Medulla oblongata (tissue), 1 donor: ENCODE data around the gene GSN.

Experiments used
- DNase-seq: peaks from one replicate; pipeline ENCODE4 v3.0.0-alpha.2; 2015; ENCODE audit errors: extremely low spot score

Gene GSN

GRCh38 chr9:121267689-121268597 lies at the start of gene GSN:
GSN (plus strand) TSS chr9:121268162; CDS start chr9:121301972, 33,810 bp downstream.
- peak; percentile 87 for DNase-seq

- no peak for DNase-seq
These were observed 49.5 kb upstream of the GSN start for GRCh38 chr9:121218357-121219027.

- no peak for DNase-seq
These were observed 48.4 kb upstream of the GSN start for GRCh38 chr9:121219530-121219929.

DNA sequence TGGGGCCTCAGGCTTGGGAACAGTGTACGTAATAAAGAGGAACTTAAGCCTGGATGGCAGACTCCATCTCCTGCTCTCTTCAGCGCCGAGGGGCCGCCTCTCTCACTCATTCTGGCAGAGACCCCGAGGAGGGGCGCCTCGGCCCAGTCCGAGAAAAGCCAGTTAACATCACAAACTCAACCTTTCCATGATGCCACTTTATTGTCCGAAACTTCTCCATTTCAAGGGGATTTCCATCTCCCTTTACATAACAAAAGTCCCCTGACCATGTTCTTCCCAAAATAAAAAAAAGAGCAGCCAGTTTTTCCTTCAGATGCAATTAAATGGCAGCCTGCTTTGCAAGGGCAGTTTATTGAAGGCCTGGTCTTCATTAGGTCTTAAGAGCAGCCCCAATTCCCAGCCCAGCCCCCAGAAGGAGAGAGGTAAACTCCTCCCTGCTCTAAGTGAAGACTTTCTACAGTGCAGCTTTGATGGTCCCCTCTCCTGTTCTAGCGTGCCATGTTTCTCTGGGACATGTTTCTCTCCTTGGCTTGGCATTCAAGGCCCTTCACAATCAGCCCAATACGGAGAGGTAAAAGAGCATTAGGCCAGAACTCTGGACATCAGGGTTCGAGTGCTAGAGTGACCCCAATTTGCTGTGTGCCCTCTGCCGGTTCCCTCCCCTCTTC lies 46.8 kb upstream of the GSN start:
- DNase-seq: peak; percentile 29

GRCh38 chr9:121221664-121222055 lies 46.3 kb upstream of the GSN start:
- DNase-seq: no peak

DNA sequence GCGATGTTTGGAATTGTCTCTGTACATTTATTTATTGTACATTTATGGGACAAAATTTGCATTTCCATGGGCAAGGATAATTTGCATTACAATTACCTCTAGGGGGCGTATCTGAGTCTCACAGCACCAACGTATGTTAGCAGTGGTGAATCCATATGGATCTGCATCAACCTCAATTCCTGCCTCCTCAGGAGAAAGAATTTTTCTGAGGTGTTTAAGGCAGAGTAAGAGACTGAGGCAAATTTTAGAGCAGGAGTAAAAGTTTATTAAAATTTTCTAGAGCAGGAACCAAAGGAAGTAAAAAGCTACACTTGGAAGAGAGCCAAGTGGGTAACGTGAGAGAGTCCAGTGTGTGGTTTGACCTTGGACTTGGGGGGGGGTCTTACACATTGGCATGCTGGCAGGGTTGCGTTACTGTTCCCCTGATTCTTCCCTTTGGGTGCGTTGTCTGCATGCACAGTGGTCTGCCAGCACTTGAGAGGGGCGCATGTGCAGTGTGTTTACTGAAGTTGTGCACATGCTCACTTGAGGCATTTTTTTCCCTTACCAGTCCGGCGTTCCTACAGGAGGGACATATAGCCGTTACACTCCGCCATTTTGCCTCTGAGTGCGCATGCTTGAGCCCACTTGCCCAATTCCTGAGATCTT lies 45.3 kb upstream of the GSN start:
- peak; percentile 69 for DNase-seq

DNA sequence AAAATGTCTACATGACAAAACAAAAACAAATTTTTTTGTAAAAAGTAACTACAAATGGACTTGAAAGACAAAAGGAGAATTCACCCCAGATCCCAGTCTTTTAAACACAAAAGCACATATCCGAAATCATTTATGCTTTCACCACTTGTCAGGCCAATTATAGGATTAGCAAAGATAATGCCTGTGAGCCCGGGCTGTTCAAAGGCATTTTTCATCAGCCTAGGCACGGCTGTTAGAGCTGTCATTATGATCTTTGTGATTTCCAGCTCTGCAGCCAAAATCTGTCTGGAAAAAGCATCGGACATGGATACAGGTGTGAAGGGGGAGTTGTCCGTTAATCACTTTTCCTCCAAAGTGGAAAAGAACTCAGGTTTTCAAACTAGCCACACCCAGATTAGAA lies 42.7 kb upstream of the GSN start:
- no peak for DNase-seq

- DNase-seq: no peak
These were observed 41.8 kb upstream of the GSN start for GRCh38 chr9:121226175-121226574.

DNA sequence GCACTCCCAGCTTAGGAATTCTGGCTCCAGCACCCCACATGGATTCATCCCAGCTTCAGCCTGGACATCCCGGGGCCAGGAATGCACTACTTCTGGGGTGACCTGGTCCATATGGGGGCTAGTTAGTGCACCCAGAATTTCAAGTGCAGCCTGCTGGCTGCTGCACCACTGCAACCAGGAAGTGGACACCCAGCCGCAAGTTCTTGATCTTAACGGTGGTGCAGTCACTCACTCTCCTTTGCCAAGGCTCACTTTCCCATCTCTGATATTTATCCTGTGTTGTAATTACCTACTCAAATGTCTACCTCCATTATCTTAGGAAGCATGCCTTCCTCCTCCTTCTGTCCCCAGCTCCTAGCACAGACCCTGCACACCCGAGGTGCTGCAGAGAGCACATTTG lies 40.1 kb upstream of the GSN start:
- DNase-seq: no peak

GRCh38 chr9:121230256-121230655 lies 37.7 kb upstream of the GSN start:
- no peak for DNase-seq

DNA sequence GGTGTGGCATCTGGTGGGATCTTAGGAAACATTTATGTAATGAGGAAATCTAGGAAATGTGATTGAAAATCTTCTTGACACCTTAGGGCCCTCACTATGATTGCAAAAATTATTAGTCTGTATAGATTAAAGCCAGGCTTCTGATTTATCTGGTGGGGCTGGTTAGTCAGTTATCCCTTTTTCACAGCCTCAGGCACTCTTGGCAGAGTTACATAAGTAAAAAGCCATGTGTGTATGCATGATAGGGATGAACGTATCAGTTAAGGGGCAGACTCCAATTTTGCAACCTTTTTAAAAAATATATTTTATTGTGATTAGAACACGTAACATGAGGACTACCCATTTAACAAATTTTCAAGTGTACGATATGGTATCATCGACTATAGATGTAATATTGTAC lies 35.7 kb upstream of the GSN start:
- no peak for DNase-seq

- no peak for DNase-seq
These were observed 33.8 kb upstream of the GSN start for GRCh38 chr9:121233906-121234831.

- no peak for DNase-seq
These were observed 33.2 kb upstream of the GSN start for GRCh38 chr9:121234832-121235161.

DNA sequence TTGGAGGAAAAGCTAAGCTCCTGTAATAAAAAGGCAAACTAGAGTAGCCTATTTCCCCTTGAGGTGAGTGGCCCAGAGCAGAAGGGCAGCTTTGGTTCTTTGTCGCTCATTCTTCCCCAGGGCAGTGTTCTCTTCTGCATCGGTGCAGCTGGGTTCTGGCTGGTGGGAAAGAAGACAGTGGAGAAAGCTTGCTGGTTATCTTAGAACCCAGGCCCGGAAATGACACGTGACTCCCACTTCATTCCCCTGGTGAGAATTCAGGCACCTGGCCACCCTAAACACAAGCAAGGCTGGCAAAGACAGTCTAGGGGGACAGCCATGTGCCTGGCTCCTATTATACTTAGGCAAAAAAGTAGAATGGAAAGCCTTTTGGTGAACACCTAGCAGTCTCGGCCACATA lies 32.5 kb upstream of the GSN start:
- DNase-seq: no peak

GRCh38 chr9:121237916-121238315 lies 30.0 kb upstream of the GSN start:
- DNase-seq: no peak

GRCh38 chr9:121239071-121239470 lies 28.9 kb upstream of the GSN start:
- no peak for DNase-seq

- DNase-seq: no peak
These were observed 28.1 kb upstream of the GSN start for GRCh38 chr9:121239851-121240250.

- no peak for DNase-seq
These were observed 27.4 kb upstream of the GSN start for GRCh38 chr9:121240472-121241135.

DNA sequence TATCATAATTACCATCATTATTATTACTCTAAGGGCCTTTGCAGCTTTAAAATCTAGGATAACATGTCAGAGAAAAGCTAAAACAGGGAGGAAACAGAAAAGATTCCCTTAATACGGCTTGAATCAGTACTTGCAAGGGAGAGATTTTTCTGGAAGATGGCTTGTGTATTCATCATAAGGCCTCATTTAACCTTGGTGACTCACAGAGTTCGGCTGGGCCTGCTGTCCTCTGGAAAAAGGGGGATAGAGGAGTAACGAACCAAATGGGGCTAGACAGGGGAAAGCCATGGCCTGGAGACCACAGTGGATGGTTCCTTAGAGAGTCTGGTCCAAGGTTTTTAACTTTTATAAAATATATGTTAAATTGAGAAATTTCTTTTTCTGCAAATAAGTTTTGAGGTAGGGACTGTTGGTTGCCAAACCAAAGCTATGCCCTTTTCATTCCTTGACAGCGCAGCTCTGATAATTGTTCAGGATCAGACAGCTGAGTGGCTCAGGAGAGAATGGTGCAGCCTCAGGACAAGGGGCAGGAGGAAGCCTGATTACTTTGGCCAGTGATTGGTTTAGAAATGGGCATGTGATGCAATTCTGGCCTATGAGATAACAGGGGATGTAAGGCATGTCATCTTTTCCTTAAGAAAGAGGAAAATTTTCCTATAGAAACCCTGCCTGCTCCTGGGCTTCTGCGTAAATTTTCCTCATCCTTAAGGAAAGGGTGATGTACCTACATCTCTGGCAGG lies 25.6 kb upstream of the GSN start:
- DNase-seq: no peak

- no peak for DNase-seq
These were observed 25.0 kb upstream of the GSN start for GRCh38 chr9:121242959-121243346.
